ENCODE measurements around the gene EFHC1. TPM values are rescaled to one million over a fixed set of nuclear protein-coding genes. Genes with fewer than 3 reads are reported as not detected.

Gene EFHC1
- total RNA-seq, 2 donors from 2014 or later: 11.5 to 17.4 TPM

DNA sequence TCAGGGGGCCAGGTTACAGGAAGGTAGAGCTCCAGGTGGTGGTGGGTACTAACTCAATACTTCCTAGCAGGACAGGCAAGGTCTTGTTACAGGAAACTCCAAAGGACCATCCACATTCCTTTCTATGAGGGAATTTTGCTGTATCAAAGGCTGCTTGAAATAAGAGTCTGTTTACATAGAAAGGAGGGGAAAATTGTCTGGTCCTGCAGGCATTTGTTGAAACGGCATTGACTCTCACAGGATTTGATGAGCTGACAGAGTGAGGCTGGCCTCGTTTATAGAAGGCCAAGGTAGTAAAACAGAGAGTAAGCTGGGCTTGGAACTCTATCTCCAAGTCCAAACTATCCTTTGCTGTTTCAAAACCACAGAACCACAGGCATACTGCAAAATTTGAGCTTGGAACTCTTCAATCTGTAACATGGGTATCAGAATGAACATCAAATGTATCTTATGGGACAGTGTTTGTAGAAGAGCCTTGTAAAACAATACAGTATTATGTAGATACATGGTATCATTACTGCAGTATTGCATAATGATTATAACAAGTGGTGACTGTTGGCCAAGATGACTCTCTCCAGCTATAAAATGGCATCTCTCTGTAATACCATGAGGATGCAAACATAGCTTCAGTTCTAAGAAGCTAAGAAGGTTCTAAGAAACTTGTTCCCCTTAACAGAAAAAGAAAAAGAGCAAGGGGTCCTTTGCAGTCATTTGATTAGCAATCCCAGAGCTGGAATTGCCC, 95.2 kb downstream of the EFHC1 start:
- no peak overlapping the region for H3K4me3 ChIP-seq

DNA sequence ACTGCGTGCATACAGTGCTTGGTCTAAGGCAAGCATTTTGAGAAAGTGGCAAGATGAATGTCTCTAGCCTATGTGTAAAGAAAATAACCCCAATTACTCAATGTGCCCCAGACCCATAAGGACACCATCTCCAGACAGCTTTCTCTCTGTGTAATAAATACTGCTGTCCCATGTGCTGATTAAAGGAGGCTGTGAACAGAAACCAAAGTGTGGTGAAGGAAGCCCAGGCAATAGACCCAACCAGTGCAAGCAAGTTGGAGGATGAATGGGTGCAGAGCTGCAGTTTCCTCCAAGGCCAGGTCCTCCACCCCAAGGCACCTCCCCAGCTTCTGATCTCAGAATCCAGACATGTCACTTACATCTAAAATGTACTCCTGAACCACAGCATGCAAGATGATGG, 96.1 kb downstream of the EFHC1 start:
- Histone ChIP-seq H3K9me3 (no peaks in the 10 kb centered on the region), H3K36me3 (replicated peaks in 1 of 2; ENCODE audit: insufficient read depth in 1 of 2, low read depth in 2 of 2) (no peaks in the 10 kb centered on the region), H3K4me3 (no peak overlapping the region), H3K27ac (no peak overlapping the region), H3K4me1 (peaks cover 11% of the 10 kb centered on the region), H3K27me3 (no peaks in the 10 kb centered on the region)
- TF ChIP-seq, protein P1, sequence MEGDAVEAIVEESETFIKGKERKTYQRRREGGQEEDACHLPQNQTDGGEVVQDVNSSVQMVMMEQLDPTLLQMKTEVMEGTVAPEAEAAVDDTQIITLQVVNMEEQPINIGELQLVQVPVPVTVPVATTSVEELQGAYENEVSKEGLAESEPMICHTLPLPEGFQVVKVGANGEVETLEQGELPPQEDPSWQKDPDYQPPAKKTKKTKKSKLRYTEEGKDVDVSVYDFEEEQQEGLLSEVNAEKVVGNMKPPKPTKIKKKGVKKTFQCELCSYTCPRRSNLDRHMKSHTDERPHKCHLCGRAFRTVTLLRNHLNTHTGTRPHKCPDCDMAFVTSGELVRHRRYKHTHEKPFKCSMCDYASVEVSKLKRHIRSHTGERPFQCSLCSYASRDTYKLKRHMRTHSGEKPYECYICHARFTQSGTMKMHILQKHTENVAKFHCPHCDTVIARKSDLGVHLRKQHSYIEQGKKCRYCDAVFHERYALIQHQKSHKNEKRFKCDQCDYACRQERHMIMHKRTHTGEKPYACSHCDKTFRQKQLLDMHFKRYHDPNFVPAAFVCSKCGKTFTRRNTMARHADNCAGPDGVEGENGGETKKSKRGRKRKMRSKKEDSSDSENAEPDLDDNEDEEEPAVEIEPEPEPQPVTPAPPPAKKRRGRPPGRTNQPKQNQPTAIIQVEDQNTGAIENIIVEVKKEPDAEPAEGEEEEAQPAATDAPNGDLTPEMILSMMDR (IDR thresholded peaks at IDR 0.05): no peak
- TF ChIP-seq POLR2A (IDR thresholded peaks at IDR 0.05): no peak
- no peak for DNase-seq
- WGBS, 2 donors: 94 to 95% methylated on average over 1 of the region's 1 CpG
- no peak for ATAC-seq
- intact Hi-C loops (cut with DNase I): no loop called here

More for the DNA sequence above, 95.2 kb downstream of the EFHC1 start:
- Histone ChIP-seq H3K4me1 (peaks cover 11% of the 10 kb centered on the region), H3K27ac (no peak overlapping the region), H3K27me3 (no peaks in the 10 kb centered on the region), H3K36me3 (replicated peaks in 1 of 2; ENCODE audit: insufficient read depth in 1 of 2, low read depth in 2 of 2) (no peaks in the 10 kb centered on the region), H3K9me3 (no peaks in the 10 kb centered on the region)
- intact Hi-C loops (cut with DNase I): no loop called here
- TF ChIP-seq, protein P1 (IDR thresholded peaks at IDR 0.05): no peak
- TF ChIP-seq POLR2A (IDR thresholded peaks at IDR 0.05): no peak
- DNase-seq (no peak), ATAC-seq (no peak)
- WGBS, 2 donors: 71 to 78% methylated on average over 2 of the region's 2 CpGs

DNA sequence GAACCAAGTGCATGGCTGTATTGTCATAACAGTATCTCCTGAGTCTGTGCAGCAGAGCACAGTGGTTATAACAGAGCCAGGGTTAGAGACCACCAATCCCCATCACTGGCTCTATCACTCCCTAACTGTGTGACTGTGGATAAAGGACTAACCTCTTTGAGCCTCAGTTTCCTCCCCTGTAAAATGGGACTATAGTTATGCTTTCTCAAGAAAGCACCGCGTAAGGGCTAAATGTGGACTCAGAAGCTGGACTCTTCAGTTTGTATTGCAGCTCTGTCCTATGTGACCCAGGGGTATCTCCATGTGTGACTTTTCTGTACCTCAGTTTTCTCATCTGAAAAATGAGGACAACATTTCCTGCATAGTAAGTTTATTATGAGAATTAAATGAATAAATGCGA, 96.8 kb downstream of the EFHC1 start:
- 98 to 99% methylated on average over 3 of the region's 3 CpGs for WGBS, 2 donors
- H3K4me3 ChIP-seq: no peak overlapping the region
- peaks cover 14% of the 10 kb centered on the region for H3K4me1 ChIP-seq
- DNase-seq: no peak
- no peaks in the 10 kb centered on the region for H3K36me3 ChIP-seq (replicated peaks in 1 of 2; ENCODE audit: insufficient read depth in 1 of 2, low read depth in 2 of 2)
- TF ChIP-seq POLR2A (IDR thresholded peaks at IDR 0.05): no peak
- TF ChIP-seq, protein P1 (IDR thresholded peaks at IDR 0.05): no peak
- intact Hi-C loops (cut with DNase I): no loop called here
- H3K27ac ChIP-seq: no peak overlapping the region
- no peaks in the 10 kb centered on the region for H3K27me3 ChIP-seq
- no peaks in the 10 kb centered on the region for H3K9me3 ChIP-seq
- no peak for ATAC-seq

DNA sequence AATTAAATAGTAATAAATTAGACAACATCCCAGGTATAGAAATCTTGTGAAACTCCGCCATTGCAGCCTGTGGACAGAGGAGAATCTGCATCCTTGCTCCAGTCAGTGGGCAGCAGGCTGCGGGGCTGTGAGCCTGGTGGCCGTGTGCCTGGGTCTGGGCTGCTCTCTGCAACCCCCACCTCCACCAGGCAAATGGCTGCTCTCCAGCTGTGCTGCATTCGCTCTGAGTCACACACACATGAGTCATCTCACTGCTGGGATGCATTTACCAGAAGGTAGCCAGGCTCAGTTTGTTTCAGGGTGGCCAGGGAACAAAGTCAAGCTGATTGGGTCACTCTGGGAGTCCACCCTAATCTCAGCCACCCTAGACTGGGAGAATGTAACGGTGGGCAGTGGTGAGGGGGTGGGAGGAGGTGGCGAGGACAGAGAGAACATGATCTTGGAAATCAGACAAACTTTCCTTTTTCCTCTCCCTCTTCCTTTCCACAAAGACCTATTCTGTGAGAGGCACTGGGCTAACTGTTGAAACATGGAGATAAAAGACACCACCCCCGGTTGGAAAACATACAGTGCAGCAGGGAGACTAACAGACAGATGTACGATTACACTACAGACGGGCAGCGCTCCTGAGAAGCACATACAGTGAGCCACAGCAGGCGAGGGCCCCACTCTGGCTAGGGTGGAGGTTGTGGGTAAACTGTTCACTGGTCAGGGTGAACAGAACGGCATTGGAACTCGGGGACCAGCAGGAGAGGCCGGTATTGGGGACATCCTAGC, 97.5 kb downstream of the EFHC1 start:
- ATAC-seq: peak; percentile 90
- Histone ChIP-seq H3K27ac (peak overlapping the region; percentile 11 to 91 (median 73)), H3K4me3 (no peak overlapping the region), H3K36me3 (replicated peaks in 1 of 2; ENCODE audit: insufficient read depth in 1 of 2, low read depth in 2 of 2) (no peaks in the 10 kb centered on the region), H3K27me3 (no peaks in the 10 kb centered on the region), H3K4me1 (peaks cover 17% of the 10 kb centered on the region), H3K9me3 (no peaks in the 10 kb centered on the region)
- WGBS, 2 donors: 68 to 69% methylated on average over 13 of the region's 14 CpGs
- peak; percentile 66 to 92 (median 74) for DNase-seq
- intact Hi-C loops (cut with DNase I): no loop called here
- TF ChIP-seq, protein P1 (IDR thresholded peaks at IDR 0.05): no peak
- peak in 2 of 3 donors; percentile 16 to 22 for TF ChIP-seq POLR2A (IDR thresholded peaks at IDR 0.05)
